GM12872 (cell line): ENCODE results near the gene PRPF38A.

Source experiments
- CTCF ChIP-seq: IDR thresholded peaks from 3 replicates; pipeline ENCODE4 v1.5.1; 2011; ENCODE audit warnings: low read depth, mild to moderate bottlenecking, low read length, moderate library complexity; ENCODE audit not compliant: insufficient read depth

Gene PRPF38A

GRCh38 chr1:52463891-52464290, 59.5 kb downstream of the PRPF38A start:
- TF ChIP-seq CTCF: no peak

GRCh38 chr1:52469108-52469507, 64.7 kb downstream of the PRPF38A start:
- no peak for TF ChIP-seq CTCF
